ENCODE data around the gene GBX2.

The GBX2 gene

DNA sequence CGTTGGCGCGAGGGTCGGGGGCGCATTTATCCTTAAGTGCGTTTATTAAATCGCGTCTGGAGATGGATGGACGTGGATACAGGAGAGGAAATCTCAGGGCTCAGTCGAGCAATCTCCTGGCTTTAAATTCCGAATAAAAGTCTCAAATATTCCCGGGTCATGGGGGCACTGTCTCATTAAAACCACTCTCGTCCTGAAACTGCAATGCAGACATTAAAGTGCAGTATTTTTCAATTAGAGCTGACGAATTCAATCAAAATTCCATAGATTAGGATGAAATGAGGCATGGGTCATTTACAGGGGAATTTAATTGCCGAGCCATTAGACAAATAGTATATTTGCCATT, 10.7 kb upstream of the GBX2 start:
- TF ChIP-seq CTCF (IDR thresholded peaks at IDR 0.05; ENCODE audit: control insufficient read depth, insufficient read depth, low read depth, low read length, missing control alignments), result no peak
- H3K4me3 ChIP-seq (ENCODE audit: control insufficient read depth, low read depth, low read length), result peak overlapping the region; percentile 53
- DNase-seq (ENCODE audit: low read depth), result no peak

DNA sequence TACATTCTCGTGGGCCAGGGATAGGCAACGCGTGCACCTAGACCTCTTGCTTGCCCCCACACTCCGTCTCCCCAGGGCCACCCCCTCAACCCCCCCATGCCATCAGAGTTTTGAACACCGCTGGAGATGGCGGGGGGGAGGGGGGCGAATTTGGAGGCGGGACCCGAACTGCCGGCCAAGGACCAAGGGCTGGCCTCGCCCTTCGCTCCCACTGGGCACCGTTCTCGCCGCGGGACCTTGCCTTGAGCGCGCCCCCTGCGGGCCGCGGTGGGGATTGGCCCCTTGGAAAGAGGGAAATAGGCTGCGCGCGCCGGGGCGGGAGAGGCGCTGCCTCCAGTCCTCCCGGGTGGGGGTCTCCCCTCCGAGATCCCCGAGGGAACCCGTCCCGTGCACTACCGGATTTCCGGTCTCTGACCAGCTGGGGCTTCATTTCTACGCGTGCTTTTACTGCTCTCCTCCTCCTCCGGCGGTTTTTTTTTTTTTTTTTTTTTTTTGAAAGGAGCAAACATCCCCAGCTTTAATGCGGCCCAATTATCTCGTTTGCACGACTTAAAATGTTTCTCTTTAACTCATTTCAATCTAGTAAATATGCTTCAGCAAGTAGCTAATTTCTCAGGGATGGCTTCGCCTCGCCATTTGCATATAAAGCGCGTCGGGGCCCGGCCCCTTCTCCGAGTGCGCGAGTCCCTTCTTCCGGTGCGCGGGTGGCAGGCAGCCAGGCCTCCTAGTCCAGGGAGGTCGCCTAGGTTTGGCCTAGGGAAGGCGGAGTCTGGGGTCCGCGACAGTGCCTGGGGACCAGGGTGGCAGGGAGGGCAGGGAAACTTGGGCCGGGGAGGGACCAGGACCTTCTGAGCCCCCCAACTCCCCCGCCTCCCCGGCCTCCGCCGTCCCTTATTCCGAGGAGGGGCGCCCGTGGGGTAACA, 10.0 kb upstream of the GBX2 start:
- peak; percentile 88 for TF ChIP-seq CTCF (IDR thresholded peaks at IDR 0.05; ENCODE audit: control insufficient read depth, insufficient read depth, low read depth, low read length, missing control alignments)
- DNase-seq (ENCODE audit: low read depth), result no peak
- H3K4me3 ChIP-seq (ENCODE audit: control insufficient read depth, low read depth, low read length), result peak overlapping the region; percentile 53

DNA sequence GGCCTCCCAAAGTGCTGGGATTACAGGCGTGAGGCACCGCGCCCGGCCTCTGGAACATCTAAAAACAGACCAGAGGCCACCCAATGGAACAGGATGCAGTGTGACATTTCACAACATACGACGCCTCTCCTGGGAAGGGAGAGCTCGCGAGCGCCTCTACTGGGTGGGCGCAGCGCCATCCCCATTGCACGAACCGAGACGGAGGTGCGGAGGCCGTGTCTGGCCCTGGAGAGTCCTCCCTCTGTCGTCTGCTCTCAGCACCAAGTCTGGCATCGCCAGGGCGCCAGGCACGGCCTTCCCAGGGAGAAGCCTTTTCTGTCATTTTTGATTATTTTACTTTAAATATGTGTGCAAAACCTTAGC, 9.4 kb upstream of the GBX2 start:
- no peak overlapping the region for H3K4me3 ChIP-seq (ENCODE audit: control insufficient read depth, low read depth, low read length)
- peak; percentile 27 for TF ChIP-seq CTCF (IDR thresholded peaks at IDR 0.05; ENCODE audit: control insufficient read depth, insufficient read depth, low read depth, low read length, missing control alignments)
- DNase-seq (ENCODE audit: low read depth), result no peak

DNA sequence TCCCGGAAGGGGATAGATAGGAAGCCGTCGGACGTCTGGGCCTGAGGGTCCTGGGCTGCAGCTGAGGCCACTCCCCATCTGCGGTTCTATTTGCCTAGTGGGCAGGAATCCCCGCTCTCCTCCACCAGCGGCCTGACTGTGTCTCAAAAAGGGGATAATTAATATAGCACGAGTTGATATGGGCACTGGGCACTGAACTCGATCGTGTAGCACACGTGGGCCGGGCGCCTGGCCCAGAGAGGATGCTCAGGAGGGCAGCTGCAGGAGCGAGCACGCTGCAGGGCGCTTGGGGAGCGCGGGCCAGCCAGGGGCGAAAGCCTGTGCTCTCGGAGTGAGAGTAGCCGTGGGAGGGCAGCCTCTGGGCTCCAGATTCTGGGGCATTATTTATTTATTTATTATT, 8.8 kb upstream of the GBX2 start:
- no peak overlapping the region for H3K4me3 ChIP-seq (ENCODE audit: control insufficient read depth, low read depth, low read length)
- DNase-seq (ENCODE audit: low read depth), result no peak
- TF ChIP-seq CTCF (IDR thresholded peaks at IDR 0.05; ENCODE audit: control insufficient read depth, insufficient read depth, low read depth, low read length, missing control alignments), result no peak

DNA sequence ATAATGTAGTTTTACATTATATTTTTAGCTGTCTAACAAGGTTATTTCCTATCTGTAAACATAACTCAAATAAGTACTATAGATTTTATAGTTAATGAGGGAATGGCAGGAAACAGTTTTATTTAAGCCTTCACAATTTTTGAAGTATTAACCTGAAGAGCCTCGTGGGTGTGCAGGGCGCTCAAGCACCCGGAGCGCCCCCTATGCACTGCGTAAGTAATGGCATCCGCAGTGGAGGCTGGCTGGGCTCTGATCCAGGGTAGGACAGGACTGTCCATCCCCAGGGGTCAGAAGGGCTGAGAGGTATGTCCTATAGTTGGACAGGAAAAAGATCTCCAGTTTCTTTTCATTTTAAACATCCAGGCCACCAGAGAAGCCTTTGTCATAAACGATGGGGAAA, 8.2 kb upstream of the GBX2 start:
- TF ChIP-seq CTCF (IDR thresholded peaks at IDR 0.05; ENCODE audit: control insufficient read depth, insufficient read depth, low read depth, low read length, missing control alignments), result peak; percentile 44
- DNase-seq (ENCODE audit: low read depth), result no peak

DNA sequence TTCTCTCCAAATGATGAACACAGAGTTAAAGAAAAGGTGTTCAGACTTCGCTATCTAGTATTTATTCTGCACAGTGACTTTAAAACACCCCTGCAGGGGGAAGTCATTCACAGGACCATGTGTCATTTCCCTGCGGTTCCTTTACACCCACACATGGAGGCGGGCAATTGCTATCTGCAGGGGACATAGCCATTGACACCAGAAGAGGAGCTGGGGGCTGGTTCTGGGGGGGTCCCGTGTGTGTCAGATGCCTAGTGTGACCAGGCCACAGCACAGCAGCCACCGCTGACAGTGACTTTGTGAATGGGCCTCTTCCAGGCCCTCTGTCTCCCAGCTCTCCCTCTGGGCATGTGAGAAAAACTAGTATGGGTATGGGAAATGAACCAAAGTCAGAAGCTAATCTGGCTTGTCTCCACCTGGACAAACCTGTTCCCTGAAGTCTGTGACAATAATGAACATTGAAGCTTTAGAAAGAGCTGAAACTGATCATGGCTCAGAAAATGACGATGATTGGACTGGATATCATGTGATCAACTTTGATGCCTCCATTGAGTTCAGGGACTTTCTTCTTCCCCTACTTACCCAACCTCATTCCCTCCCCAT, 7.5 kb upstream of the GBX2 start:
- TF ChIP-seq CTCF (IDR thresholded peaks at IDR 0.05; ENCODE audit: control insufficient read depth, insufficient read depth, low read depth, low read length, missing control alignments), result no peak
- no peak overlapping the region for H3K4me3 ChIP-seq (ENCODE audit: control insufficient read depth, low read depth, low read length)
- DNase-seq (ENCODE audit: low read depth), result no peak

More for the DNA sequence above, 8.2 kb upstream of the GBX2 start:
- no peak overlapping the region for H3K4me3 ChIP-seq (ENCODE audit: control insufficient read depth, low read depth, low read length)
